Measurements from ENCODE around the gene GULP1.

Gene GULP1

DNA sequence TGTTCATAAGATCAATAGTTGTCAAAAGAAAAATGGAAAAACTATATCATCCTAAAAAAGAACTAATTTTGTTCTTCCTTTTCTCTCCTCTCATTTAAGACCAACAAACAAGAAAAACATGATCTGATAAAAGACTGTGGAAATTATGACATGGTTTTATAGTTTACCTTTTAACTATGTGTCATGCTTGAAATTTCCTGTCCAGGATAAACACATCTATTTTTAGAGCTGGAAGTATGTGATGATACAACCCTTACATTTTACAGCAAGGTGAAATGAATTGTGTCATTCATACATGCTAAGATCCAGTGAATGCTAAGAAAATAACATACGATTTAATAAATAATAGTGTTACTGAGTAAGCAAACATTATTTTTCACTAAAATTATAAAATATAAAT lies 89.9 kb downstream of the GULP1 start:
- no peak for DNase-seq

- no peak for DNase-seq
Observed at GRCh38 chr2:188382107-188382506, 90.4 kb downstream of the GULP1 start.

DNA sequence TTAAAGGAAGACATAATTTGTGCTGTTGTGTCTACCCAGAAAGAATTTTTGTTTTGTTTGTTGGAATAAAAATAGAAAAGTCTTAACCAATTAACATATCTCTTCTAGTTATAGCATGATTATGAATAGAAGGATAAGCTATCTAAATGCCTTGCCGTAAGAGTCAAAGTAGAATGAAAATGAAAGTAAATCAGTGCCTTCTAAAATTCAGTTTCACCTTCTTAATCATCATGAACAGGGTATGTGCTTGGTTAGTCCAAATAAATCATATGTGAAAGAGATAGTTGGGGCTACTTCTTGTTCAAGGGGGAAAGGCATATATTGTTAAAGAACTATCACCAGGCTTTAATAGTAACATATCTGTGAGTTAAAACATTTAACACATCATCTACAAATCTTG lies 91.5 kb downstream of the GULP1 start:
- no peak for DNase-seq

- DNase-seq = no peak
Observed at GRCh38 chr2:188385857-188386256, 94.2 kb downstream of the GULP1 start.

GRCh38 chr2:188388831-188389230 lies 97.2 kb downstream of the GULP1 start:
- no peak for DNase-seq

GRCh38 chr2:188391354-188391753 lies 99.7 kb downstream of the GULP1 start:
- no peak for DNase-seq

- DNase-seq = no peak
Observed at GRCh38 chr2:188394931-188395472, 103.3 kb downstream of the GULP1 start.

GRCh38 chr2:188395903-188396689 lies 104.4 kb downstream of the GULP1 start:
- no peak for DNase-seq

- DNase-seq = no peak
Observed at GRCh38 chr2:188399159-188399558, 107.5 kb downstream of the GULP1 start.

- no peak for DNase-seq
Observed at GRCh38 chr2:188403676-188404075, 112.0 kb downstream of the GULP1 start.

DNA sequence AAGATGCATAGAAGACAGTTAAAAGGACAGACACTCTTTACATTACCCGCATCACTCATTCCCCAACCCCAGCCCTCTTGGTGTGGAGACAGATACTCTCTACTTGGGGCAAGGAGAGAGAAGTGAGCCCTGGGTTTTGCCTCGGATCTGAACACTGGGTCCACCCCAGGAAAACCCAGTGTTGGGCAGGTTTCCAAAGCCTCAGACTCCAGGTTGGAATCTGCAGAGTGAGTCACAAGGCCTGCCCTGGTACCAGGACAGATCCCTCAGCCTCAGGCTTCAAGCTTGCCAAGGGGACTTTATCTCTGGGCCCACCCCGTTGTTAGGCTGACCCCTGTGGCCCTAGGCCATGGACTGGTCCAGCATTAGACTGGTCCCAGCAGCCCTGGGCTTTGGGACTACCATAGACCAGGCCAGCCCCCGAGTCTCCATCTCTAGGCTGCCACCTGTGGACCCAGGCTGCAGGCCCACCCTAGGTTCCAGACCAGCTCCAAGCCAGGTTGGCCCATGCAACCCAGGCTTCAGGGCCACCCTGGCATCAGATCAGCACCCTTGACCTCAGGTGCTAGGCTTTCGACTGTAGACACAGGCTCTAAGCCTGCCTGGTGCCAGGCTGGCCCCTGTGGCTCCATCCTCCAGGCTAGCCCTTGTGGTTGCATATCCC lies 112.8 kb downstream of the GULP1 start:
- DNase-seq = no peak

DNA sequence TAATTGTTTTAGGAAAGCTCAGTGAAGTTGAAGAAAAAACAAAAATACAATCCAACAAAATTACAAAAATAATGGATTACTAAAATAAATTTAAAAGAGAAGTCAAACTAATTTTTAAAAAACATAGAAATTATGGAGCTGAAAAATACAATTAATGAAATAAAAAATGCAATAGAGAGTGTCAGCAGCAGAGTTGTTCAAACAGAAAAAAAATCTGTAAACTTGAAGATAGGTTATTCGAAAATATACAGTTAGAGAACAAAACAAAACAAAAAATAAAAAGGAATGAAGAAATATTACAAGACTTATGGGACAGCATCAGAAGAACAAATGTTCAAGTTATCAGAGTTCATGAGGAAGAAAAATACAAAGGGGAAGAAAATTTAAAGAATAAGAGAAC lies 114.7 kb downstream of the GULP1 start:
- no peak for DNase-seq

GRCh38 chr2:188410504-188411235 lies 119.0 kb downstream of the GULP1 start:
- DNase-seq = no peak

GRCh38 chr2:188412190-188412589 lies 120.5 kb downstream of the GULP1 start:
- no peak for DNase-seq

- DNase-seq = no peak
Observed at GRCh38 chr2:188414411-188414810, 122.7 kb downstream of the GULP1 start.

GRCh38 chr2:188414869-188415753 lies 123.4 kb downstream of the GULP1 start:
- no peak for DNase-seq

DNA sequence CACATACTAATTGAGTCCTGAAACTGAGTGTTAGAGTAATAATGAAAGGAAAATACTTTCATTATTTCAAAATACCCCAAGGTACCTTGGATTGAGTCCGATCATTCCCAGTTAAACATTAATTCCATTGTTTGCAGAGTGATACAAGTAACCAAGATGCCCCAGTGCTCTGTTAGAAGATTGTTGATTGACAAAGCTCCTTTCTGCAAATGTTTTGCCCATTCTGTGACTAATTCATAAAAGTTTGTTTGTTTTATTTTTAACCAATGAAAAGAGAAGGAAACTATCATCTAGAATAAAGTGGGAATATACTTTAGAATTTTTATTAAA lies 124.0 kb downstream of the GULP1 start:
- DNase-seq = no peak

DNA sequence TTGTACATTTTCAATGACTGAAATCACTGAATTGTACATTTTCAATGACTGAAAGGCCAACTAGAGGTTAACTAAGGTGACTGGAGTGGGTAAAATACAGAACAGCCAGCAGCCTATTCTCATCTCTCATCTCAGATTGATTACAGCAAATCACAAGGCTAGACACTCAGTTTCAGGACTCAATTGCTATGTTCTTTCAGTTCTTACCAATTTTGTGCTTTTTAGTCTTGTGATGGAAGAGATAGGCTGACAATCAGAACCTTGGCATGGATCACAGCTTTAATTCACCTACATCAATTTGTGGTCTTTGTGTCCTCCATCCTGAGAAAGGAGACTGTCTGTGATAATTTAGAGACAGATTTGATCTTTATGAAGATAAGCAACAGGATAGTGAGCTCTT lies 124.7 kb downstream of the GULP1 start:
- DNase-seq = no peak

GRCh38 chr2:188422726-188423125 lies 131.1 kb downstream of the GULP1 start:
- DNase-seq = no peak

DNA sequence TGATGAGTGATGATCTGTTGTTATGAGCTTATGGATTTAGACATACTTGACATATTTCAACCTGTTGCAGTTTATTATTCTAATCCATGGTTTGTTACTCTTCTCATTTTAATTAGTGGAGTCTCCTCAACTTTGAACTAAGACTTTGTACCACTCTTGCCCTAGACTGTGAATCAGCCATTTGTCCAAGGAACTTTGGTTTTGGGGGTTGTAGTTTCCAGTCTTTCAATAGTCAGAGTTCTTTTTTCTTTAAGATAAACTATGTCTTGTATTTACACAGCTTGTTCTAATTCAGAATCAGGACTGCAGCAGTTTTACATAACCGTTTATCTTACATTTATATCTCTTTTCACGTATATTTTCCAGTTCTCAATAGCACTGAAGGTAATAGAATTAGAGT lies 133.6 kb downstream of the GULP1 start:
- no peak for DNase-seq

DNA sequence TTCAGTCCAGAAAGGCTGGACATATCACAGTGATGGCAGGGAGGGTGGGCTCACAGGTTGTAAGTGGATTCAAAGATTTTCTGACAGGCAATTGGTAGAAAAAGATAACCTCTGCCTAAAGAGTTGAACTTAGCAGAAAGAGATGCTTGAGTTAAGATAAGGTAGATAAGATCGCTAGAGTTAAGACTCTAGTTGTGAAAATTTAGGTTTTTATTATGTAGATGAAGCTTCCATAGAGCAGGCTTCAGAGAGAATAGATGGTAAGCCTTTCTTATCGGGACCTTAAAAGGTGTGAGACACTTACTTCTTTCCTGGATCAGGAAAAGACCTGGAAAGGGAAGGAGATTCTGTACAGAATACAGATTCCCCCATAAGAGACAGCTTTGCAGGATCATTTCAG lies 134.4 kb downstream of the GULP1 start:
- DNase-seq = no peak

- no peak for DNase-seq
Observed at GRCh38 chr2:188430705-188431104, 139.0 kb downstream of the GULP1 start.

DNA sequence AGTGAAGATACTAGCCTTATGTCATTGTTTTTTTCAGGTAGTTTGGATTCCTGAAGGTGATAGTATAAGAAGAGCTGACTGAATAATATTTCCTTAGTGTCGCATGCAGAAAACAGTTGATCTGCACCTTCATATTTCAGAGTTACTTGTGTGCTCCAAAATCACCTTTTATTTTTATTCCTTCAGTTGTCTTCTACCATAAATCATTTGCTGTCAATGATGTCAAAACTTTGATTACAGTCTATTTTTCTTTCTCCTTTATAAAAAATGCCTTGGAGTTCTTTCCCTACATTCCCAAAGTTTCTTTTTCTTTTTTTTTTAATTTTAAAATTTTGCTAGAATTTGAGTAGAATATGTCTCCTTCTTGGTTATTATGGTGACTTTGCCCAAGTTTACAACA lies 142.3 kb downstream of the GULP1 start:
- no peak for DNase-seq

Data from activated effector memory CD4-positive, alpha-beta T cell treated with Interleukin-2 at 50 U/mL for 16 hours (primary cell).